ENCODE measurements around the gene FARP2. TPM values are rescaled to one million over a fixed set of nuclear protein-coding genes. Genes with fewer than 3 reads are reported as not detected.

The FARP2 gene
- total RNA-seq, 4 donors from 2014 or later, result 96.5 to 164 (median 136) TPM

- Histone ChIP-seq H3K4me3 (no peak overlapping the region), H3K36me3 (peaks cover 0 to 5% (median 1%) of the 10 kb centered on the region in 4 donors), H3K9me3 (no peaks in the 10 kb centered on the region), H3K27me3 (no peaks in the 10 kb centered on the region), H3K4me1 (peaks cover 21 to 76% (median 37%) of the 10 kb centered on the region in 4 donors), H3K27ac (no peak overlapping the region)
- no peak for DNase-seq
- in situ Hi-C loops (cut with MboI; ENCODE audit: low pct_ligation_motif_present in 1 of 4, low pct_unique_long_range_greater_than_20kb in 1 of 4, low sequenced_read_pairs in 3 of 4), result no loop called here
- TF ChIP-seq, protein P1, sequence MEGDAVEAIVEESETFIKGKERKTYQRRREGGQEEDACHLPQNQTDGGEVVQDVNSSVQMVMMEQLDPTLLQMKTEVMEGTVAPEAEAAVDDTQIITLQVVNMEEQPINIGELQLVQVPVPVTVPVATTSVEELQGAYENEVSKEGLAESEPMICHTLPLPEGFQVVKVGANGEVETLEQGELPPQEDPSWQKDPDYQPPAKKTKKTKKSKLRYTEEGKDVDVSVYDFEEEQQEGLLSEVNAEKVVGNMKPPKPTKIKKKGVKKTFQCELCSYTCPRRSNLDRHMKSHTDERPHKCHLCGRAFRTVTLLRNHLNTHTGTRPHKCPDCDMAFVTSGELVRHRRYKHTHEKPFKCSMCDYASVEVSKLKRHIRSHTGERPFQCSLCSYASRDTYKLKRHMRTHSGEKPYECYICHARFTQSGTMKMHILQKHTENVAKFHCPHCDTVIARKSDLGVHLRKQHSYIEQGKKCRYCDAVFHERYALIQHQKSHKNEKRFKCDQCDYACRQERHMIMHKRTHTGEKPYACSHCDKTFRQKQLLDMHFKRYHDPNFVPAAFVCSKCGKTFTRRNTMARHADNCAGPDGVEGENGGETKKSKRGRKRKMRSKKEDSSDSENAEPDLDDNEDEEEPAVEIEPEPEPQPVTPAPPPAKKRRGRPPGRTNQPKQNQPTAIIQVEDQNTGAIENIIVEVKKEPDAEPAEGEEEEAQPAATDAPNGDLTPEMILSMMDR (IDR thresholded peaks at IDR 0.05), result no peak
- intact Hi-C loops (cut with DNase I; ENCODE audit: low total_unique reads), result no loop called here
- 60% methylated on average over 1 of the region's 1 CpG; no CpG with 5 or more reads in 1 of the 2 donors for whole genome bisulfite sequencing, 2 donors (ENCODE audit: low coverage in 1 of 2)
Measured at GRCh38 chr2:241321886-241322285, 34.2 kb upstream of the FARP2 start.

DNA sequence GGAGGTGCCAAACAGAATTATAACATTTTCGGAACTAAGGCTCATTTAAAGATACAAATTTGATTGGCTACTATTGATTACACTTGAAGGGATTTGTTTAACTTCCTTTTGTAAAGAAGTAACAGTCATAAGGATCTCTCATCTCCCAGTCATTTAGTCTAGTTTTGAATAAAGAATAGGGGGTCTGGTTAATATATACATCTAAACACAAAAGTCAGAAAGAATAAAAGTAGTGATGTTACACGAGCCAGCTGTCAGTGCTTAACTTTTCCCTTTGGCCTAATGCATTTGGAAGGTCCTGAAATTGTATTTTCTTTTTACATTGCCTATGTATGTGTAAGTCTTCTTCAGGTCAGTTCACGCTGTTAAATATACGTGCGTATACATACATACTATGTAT, 32.3 kb upstream of the FARP2 start:
- intact Hi-C loops (cut with DNase I; ENCODE audit: low total_unique reads), result no loop called here

DNA sequence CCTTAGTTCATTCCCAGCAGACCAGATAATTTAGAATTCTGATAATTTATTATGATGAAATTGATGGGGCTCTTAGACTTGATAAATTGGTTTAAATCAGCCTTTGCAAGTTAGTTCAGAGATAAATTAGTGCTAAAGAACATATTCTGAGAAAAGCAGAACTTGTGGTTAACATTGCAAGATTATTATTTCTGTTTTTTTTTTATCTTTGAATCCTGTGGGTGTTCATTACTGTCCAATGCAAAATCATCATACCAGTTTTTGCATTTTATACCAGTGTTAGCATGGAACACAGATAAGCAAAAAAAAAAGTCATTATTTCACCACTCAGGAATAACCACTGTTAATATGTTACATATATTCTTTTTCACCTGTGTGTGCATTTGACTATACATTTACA, 31.3 kb upstream of the FARP2 start:
- DNase-seq, result no peak
- TF ChIP-seq, protein P1 (IDR thresholded peaks at IDR 0.05), result no peak
- TF ChIP-seq EP300 (IDR thresholded peaks at IDR 0.05; ENCODE audit: low read depth), result no peak
- TF ChIP-seq POLR2AphosphoS5 (IDR thresholded peaks at IDR 0.05), result no peak
- TF ChIP-seq POLR2A (IDR thresholded peaks at IDR 0.05), result no peak
- intact Hi-C loops (cut with DNase I; ENCODE audit: low total_unique reads) (no loop called here), in situ Hi-C loops (cut with MboI; ENCODE audit: low pct_ligation_motif_present in 1 of 4, low pct_unique_long_range_greater_than_20kb in 1 of 4, low sequenced_read_pairs in 3 of 4) (no loop called here)
- H3K27ac ChIP-seq, result no peak overlapping the region
- peaks cover 3 to 47% (median 16%) of the 10 kb centered on the region in 4 donors for H3K4me1 ChIP-seq
- no peak overlapping the region for H3K4me3 ChIP-seq
- H3K9me3 ChIP-seq, result no peaks in the 10 kb centered on the region
- H3K27me3 ChIP-seq, result no peaks in the 10 kb centered on the region
- peaks cover 0 to 12% (median 5%) of the 10 kb centered on the region in 4 donors for H3K36me3 ChIP-seq

More for the DNA sequence above, 32.3 kb upstream of the FARP2 start:
- H3K9me3 ChIP-seq, result no peaks in the 10 kb centered on the region
- H3K27me3 ChIP-seq, result no peaks in the 10 kb centered on the region
- in situ Hi-C loops (cut with MboI; ENCODE audit: low pct_ligation_motif_present in 1 of 4, low pct_unique_long_range_greater_than_20kb in 1 of 4, low sequenced_read_pairs in 3 of 4), result no loop called here
- TF ChIP-seq POLR2AphosphoS5 (IDR thresholded peaks at IDR 0.05) (no peak), POLR2A (IDR thresholded peaks at IDR 0.05) (no peak)
- H3K4me3 ChIP-seq, result no peak overlapping the region
- H3K27ac ChIP-seq, result no peak overlapping the region
- 68 to 75% methylated on average over 5 of the region's 5 CpGs for WGBS, 2 donors (ENCODE audit: low coverage in 1 of 2)
- no peak for DNase-seq
- peaks cover 8 to 57% (median 20%) of the 10 kb centered on the region in 4 donors for H3K4me1 ChIP-seq
- peaks cover 0 to 12% (median 5%) of the 10 kb centered on the region in 4 donors for H3K36me3 ChIP-seq

DNA sequence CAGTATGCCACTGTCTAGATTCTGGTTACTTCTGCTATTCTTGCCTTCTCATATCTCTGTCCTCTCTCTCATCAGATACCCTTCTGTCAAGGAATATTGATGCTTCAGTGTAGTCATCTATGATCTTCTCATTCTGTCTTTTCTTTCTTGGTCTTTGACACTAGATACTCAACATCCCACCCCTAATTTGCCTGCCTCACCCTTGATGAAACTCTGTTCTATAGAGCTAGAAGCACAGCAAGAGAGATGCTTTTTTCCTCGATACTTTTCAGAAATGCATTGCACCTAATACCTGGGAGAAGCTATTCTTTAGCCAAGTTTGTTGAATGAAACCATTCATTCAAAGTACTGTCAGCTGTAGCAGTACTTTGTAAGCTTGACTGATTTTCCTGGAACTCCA, 30.8 kb upstream of the FARP2 start:
- intact Hi-C loops (cut with DNase I; ENCODE audit: low total_unique reads) (no loop called here), in situ Hi-C loops (cut with MboI; ENCODE audit: low pct_ligation_motif_present in 1 of 4, low pct_unique_long_range_greater_than_20kb in 1 of 4, low sequenced_read_pairs in 3 of 4) (no loop called here)
- peaks cover 3 to 43% (median 16%) of the 10 kb centered on the region in 4 donors for H3K4me1 ChIP-seq
- TF ChIP-seq POLR2A (IDR thresholded peaks at IDR 0.05), result no peak
- TF ChIP-seq POLR2AphosphoS5 (IDR thresholded peaks at IDR 0.05), result no peak
- TF ChIP-seq, protein P1 (IDR thresholded peaks at IDR 0.05), result no peak
- no peak for TF ChIP-seq EP300 (IDR thresholded peaks at IDR 0.05; ENCODE audit: low read depth)
- WGBS, 2 donors (ENCODE audit: low coverage in 1 of 2), result 87 to 100% methylated on average over 1 of the region's 1 CpG
- no peak for DNase-seq
- no peaks in the 10 kb centered on the region for H3K27me3 ChIP-seq
- H3K27ac ChIP-seq, result no peak overlapping the region
- peaks cover 0 to 12% (median 5%) of the 10 kb centered on the region in 4 donors for H3K36me3 ChIP-seq
- no peaks in the 10 kb centered on the region for H3K9me3 ChIP-seq
- no peak overlapping the region for H3K4me3 ChIP-seq
